Measurements from ENCODE around the gene CROCC2.

- TF ChIP-seq RAD21 (IDR thresholded peaks at IDR 0.05; ENCODE audit: insufficient read depth, low read depth, low read length), result no peak
- no peak for TF ChIP-seq YY1 (IDR thresholded peaks at IDR 0.05; ENCODE audit: low read depth, low read length)
- TF ChIP-seq POLR2A (IDR thresholded peaks at IDR 0.05; ENCODE audit: low read depth, low read length), result no peak
- TF ChIP-seq, protein P1, sequence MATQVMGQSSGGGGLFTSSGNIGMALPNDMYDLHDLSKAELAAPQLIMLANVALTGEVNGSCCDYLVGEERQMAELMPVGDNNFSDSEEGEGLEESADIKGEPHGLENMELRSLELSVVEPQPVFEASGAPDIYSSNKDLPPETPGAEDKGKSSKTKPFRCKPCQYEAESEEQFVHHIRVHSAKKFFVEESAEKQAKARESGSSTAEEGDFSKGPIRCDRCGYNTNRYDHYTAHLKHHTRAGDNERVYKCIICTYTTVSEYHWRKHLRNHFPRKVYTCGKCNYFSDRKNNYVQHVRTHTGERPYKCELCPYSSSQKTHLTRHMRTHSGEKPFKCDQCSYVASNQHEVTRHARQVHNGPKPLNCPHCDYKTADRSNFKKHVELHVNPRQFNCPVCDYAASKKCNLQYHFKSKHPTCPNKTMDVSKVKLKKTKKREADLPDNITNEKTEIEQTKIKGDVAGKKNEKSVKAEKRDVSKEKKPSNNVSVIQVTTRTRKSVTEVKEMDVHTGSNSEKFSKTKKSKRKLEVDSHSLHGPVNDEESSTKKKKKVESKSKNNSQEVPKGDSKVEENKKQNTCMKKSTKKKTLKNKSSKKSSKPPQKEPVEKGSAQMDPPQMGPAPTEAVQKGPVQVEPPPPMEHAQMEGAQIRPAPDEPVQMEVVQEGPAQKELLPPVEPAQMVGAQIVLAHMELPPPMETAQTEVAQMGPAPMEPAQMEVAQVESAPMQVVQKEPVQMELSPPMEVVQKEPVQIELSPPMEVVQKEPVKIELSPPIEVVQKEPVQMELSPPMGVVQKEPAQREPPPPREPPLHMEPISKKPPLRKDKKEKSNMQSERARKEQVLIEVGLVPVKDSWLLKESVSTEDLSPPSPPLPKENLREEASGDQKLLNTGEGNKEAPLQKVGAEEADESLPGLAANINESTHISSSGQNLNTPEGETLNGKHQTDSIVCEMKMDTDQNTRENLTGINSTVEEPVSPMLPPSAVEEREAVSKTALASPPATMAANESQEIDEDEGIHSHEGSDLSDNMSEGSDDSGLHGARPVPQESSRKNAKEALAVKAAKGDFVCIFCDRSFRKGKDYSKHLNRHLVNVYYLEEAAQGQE (IDR thresholded peaks at IDR 0.05; ENCODE audit: low read depth, low read length), result no peak
- TF ChIP-seq SMC3 (IDR thresholded peaks at IDR 0.05; ENCODE audit: borderline replicate concordance, low read length), result no peak
- no peak for TF ChIP-seq PAX8 (IDR thresholded peaks at IDR 0.05)
- no peak for TF ChIP-seq CEBPZ (IDR thresholded peaks at IDR 0.05; ENCODE audit: low read depth, low read length)
- no peak for TF ChIP-seq RELA (IDR thresholded peaks at IDR 0.05; ENCODE audit: borderline replicate concordance, partially characterized antibody)
- no peak for TF ChIP-seq FOS (IDR thresholded peaks at IDR 0.05; ENCODE audit: borderline replicate concordance, extremely low read depth, insufficient read length)
- no peak for TF ChIP-seq BCL11A (IDR thresholded peaks at IDR 0.05; ENCODE audit: low read depth, low read length)
- no peak for TF ChIP-seq CEBPB (IDR thresholded peaks at IDR 0.05; ENCODE audit: borderline replicate concordance in 1 of 2, low read depth in 2 of 2, low read length in 2 of 2)
Measured at GRCh38 chr2:241007880-241008710, 102.0 kb downstream of the CROCC2 start.

Data from GM12878 (cell line).